ENCODE results near the gene CALHM3. TPM values are rescaled to one million over a fixed set of nuclear protein-coding genes. Genes with fewer than 3 reads are reported as not detected.

The CALHM3 gene
- polyA plus RNA-seq, 1 donor = not detected

DNA sequence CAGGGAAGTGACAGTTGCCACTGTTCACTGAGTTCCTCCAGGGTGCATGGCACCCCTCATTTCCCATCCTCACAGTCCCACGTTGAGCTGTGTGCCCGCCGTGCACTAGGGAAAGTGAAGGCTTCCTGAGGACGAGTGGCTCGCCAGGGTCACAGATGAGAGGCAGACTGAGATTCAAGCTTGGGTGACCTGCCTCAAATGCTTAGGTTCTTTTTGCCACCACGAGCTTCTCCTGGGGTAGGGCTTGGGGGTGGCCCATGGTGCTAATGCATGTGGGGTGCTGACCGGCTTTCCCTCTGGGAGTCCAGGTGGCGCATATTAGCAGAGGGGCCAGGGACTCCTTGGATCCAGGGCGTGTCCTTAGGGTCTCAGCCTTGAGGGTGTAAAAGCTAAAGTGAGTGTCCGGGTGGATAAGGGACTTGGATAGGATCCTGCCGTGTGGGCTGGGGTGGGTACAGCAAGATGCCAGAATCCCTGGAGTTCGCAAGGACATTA is 28.8 kb downstream of the CALHM3 start:
- DNase-seq = no peak

- no peak for DNase-seq
These were observed 29.6 kb downstream of the CALHM3 start for GRCh38 chr10:103449208-103450144.

DNA sequence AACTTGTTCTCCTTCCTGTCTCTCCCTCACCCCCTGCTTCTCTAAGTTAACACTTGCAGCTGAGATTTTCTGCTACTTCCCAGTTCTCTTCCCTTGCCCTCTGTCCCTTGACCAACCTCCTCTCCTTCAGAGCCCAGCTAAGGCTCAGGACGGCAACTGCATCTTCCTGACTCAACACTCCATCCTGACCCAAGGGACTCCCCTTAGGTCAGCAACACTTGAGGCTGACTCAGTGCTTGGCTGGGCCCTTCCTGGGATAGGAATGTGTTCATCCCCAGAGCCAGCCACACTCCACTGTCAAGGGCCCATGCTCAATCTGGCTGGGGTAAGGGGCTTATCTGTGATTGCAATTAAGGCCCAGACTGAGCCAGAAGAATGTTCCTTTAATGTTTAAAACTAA is 30.3 kb downstream of the CALHM3 start:
- no peak for DNase-seq

- no peak for DNase-seq
These were observed 31.9 kb downstream of the CALHM3 start for GRCh38 chr10:103447187-103447586.

DNA sequence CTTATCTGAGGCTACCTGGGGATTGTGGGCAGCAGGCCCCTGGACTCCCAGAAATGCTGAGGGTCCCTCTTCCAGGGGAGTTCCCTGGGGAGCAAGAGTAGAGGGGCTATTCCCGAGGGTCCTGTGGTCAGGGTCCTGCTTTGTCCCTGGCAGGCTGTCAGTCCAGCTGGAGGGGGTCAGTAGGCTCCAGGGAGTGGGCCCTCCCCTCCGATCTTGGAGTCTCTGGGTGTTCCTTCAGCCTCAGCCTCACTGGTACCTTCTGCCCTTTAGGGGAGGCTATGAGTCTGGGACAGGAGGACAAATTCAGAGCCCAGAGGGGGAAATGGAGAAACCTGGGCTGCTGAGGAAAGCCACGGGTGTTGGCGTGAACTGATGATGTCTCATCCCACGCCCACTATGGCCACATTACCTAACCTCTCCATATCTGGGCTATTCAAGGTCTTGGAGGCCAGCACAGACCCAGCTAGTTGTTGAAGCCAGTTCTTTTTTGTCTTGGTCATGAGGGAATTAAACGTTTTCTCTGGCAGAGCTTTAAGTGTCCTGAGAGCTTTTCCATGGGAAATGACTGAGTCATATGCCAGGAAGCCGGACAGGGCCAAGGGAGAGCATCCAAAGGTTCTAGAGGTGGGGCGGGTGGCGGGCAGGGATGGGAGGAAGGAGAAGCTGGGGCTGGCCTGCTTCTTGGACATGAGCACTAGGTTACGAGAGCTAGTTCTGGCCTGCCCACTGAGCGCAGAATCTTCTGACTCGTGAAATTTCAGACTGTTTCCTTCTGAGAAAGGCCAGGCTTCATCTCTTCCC is 33.1 kb downstream of the CALHM3 start:
- no peak for DNase-seq

DNA sequence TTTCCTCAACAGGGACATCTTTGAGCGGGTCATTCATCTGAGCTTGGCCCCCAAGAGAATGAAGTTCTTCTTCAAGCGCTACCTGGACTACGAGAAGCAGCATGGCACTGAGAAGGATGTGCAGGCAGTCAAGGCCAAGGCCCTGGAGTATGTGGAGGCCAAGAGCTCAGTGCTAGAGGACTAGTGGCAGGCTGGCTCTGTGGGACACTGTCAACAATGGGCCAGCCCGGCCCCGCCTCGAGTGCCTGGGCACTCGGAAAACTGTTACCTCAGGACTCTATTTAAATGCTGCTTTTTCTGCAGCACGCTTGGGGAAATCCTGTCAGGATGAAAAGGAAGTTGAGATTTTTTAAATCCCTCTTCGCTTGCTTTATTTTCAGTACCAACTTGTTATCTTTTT is 33.7 kb downstream of the CALHM3 start:
- DNase-seq = no peak

GRCh38 chr10:103444478-103444877 is 34.6 kb downstream of the CALHM3 start:
- no peak for DNase-seq

- no peak for DNase-seq
These were observed 35.4 kb downstream of the CALHM3 start for GRCh38 chr10:103443475-103444185.

GRCh38 chr10:103442031-103442461 is 37.0 kb downstream of the CALHM3 start:
- DNase-seq = no peak

DNA sequence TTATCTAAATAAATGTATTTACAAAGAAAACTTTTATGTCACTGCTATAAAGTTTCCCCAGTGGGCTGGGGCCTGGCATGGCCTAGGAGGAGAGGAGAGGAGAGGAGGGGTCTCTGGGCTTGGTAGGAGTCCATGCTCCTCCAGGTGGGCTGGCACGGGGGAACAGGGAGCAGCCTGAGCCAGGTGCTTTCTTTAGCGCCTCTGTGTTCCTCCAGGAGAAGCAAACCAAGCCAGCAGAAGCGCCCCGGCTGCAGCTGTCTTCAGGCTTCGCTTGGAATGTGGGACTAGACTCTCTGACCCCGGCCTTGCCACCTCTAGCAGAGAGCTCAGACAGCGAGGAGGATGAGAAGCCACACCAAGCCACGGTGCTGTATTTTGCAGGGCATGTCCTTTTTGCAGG is 37.4 kb downstream of the CALHM3 start:
- DNase-seq = no peak

DNA sequence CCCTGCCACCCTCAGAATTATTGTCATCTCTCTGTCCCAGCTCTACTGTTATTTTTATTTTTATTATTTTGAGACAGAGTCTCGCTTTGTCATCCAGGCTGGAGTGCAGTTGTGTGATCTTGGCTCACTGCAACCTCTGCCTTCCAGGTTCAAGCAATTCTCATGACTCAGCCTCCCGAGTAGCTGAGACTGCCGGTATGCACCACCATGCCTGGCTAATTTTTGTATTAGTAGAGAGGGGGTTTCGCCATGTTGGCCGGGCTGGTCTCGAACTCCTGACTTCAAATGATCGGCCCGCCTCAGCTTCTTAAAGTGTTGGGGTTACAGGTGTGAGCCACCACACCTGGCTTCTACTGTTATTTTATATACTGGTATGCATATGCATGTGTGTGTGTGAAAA is 37.8 kb downstream of the CALHM3 start:
- DNase-seq = no peak

- no peak for DNase-seq
These were observed 38.6 kb downstream of the CALHM3 start for GRCh38 chr10:103440416-103440815.

DNA sequence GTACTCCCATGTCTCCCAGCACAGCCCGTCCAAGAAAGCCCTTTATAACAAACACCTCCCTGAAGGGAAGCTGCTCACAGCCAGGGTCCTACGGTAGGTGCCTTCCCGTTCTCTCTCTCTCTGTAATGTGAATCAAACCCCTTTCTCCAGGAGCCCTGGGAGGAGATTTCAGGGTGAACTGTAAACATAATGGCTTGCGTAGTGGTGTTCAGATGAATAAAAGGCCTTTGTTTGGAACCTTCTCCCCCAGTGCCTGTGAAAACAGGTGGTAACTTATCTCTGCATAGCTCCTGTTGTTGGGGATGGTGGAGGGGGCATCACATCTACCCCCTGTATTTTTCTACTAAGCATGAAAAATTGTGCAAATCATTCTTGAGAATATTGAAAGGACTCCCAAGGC is 39.3 kb downstream of the CALHM3 start:
- no peak for DNase-seq

GRCh38 chr10:103433858-103434257 is 45.2 kb downstream of the CALHM3 start:
- no peak for DNase-seq

DNA sequence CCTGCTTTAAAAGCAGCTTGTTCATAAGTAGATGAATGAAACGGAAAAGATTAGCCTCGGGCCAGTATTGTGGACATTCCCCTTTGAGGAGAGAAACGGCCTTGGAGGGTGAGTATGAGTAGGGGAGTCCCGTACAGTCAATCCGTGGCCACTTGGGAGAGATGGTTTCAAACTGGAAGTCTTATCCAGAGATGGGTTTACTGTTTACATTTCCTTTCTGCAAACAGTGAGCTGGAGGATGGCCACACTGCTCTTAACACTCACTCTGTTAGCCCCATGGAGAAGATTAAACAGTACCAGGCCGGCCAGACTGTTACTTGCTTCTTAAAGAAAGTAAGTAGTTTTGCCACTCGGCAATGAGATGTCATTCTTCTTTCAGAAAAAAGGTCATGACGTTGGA is 47.1 kb downstream of the CALHM3 start:
- DNase-seq = no peak

DNA sequence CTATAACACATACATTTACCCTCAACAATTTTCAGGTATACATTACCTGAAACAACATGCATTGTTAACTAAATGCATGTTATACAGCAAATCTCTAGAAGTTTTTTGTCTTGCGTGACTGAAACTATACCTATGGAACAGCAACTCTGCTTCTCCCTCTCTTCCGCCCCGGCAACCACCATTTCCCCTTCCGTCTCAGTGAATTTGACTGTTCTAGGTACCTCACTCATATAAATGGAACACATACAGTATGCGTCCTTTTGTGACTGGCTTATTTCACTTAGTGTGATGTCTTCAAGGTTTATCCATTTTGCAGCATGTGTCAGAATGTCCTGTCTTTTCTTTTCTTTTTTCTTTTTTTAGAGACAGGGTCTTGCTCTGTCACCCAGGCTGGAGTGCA is 49.4 kb downstream of the CALHM3 start:
- no peak for DNase-seq

GRCh38 chr10:103428989-103429643 is 49.9 kb downstream of the CALHM3 start:
- no peak for DNase-seq

DNA sequence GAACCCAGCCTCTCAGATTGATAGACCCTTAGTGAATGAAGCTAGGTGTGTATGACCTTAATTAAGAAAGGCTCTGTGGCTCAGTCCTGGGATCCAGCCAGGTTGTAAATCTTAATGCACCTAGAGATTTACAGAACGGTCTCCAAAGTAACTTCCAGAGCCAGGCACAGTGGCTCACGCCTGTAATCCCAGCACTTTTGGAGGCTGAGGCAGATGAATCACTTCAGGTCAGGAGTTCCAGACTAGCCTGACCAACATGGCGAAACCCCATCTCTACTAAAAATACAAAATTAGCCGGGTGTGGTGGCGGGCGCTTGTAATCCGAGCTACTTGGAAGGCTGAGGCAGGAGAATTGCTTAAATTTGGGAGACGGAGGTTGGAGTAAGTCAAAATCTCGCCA is 51.2 kb downstream of the CALHM3 start:
- no peak for DNase-seq

DNA sequence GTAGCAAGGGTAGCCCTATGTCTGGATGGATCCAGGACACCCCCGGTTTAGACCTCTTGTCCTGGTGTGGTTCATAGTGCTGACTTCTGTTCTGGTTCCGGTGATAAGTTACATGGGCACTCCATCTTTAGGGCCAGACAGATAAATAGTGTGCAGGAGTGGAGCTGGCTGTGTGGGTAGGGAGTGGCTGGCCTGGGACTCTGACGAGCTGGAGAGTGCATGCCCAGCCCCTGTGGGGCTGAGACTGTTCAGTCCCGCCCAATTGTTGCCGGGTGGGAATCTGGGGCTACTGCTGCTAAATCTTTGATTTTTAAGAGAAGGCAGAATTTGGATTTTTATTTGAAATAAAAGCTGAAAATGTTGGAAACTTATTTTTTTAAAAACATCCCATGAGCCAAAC is 55.3 kb downstream of the CALHM3 start:
- DNase-seq = no peak
